ENCODE measurements around the gene GMDS.

GMDS gene

GRCh38 chr6:1971612-1972011 is 273.8 kb downstream of the GMDS start:
- DNase-seq: no peak

DNA sequence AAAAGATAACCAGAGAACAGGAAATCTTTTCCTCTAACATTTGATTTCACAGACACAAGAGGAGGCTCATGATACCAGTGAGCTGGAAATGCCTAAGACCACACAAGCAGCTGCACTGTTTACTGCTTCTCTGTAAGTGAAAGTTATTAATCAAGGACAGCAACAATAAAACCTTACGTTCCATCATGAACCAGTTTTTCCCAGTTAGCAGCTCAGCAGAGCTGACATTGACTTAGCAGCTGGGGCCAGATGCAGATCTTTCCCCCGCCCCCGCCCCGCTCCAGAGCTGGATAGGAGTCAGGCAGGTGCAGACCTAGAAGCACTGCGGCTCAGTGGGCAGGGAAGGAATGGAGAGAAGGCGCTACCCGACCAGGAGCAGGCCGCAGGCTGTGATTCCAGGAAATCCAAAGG is 275.2 kb downstream of the GMDS start:
- peak; percentile 37 for DNase-seq

DNA sequence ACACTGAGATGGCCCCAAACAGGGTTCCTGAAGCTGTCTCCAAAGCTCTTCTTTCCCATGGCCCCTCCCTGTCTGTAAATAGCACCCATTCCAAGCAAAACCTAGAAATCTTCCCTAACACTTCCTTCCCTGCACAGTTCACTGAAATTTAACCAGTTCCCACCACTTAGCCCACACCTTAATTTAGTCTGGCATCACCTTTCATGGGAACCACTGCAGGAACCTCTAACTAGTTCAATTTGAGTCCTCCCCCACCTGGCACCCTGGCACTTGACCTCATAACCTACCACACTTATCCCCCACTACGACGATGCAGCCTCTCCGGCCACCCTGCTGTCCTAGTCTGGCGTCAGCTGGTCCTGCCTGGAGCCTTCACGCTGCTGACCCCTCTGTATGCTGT is 278.7 kb downstream of the GMDS start:
- no peak for DNase-seq

- no peak for DNase-seq
Observed at GRCh38 chr6:1965596-1966224, 279.7 kb downstream of the GMDS start.

DNA sequence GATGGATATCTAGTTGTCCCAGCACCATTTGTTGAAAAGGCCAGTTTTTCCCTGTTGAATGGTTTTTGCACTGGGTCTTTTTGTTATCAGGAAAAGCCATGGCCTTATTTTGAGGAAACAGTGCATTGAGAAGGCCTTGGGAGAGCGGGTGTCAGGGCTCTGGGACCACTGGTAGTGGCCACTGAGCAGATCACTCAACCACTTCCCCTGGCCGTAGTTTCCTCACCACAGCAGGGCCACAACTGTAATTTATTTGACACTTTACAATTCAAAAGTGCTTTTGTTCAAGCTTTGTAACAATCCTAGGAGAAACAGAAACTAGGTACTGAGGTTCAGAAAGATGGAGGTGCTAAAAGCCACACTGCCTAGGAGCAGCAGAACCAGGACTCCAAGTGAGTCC is 281.8 kb downstream of the GMDS start:
- peak; percentile 19 for DNase-seq

GRCh38 chr6:1962201-1962600 is 283.2 kb downstream of the GMDS start:
- DNase-seq: no peak

DNA sequence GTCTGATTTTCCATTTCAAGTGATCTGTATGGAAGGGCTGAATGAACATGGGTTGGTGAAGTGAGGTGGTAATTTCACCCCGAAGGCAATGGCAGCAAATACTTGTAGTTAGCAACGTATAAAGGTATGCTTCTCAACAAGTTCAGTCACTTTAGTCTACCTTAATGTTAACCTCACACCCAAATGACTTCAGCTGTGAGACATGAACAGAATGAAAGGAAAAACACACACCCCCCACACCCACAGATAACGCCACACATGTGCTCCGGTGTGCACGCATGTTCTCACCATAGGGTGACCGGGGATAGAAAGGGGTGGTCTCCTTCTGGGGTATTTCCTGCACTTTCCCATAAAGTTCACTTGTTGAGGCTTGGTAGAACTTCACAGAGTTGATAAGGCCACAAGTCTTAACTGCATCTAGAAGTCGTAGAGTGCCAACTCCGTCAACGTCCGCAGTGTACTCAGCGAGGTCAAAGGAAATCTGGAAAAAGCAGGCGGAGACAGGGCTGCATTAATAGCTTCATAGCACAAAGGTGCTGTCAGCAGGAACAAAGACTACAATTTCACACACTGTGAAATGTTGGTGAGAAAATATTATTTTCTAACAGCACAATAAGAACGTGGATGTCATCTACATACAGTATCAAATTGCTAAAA is 284.8 kb downstream of the GMDS start:
- DNase-seq: no peak

DNA sequence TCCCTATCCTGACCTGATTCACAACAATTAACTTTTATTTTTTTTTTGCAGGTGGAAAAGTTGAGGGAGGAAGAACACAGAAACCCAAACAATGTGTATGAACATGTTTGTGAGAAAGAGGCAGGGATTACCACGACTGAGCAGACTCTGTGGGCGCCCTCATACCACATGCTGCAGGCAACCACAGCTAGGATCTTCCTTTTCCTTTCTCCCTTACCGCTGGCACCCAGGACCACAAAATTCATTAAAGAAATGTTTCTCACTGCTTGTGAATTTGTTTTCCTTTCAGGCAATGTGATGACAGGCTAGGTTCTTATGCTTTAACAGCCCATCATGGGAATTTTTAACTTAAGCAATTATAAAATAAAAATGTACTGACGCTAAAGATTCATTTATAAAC is 287.1 kb downstream of the GMDS start:
- DNase-seq: peak; percentile 21

- no peak for DNase-seq
Observed at GRCh38 chr6:1957746-1958145, 287.7 kb downstream of the GMDS start.

DNA sequence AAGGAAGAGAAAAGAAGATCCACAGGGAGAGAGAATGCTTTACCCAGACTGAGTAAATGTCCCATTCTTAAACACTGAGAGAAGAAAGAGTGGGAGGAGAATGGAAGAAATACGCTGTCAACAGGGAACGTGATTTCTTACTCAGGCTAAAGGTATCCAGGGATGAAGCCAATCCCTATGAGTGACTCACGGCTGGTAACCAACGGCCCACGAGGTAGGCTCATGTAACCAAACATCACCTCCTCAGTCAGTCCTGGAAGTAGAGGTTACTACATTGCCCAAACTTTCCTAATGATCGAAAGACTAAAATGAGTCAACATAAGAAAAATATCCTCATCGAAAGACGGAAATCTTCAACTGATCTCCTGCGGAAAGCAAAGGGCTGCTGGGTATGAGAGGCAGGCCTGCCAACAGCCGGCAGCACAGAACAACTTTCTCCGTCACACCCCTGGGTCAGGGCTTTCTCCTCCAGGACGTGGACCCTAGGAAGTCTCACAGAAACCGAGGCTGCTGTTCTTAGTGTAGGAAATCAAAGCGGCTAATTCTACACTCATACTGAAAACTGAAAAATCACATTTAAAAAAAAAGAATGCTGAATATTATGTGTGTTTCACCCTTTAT is 292.6 kb downstream of the GMDS start:
- DNase-seq: no peak

- no peak for DNase-seq
Observed at GRCh38 chr6:1950631-1951030, 294.8 kb downstream of the GMDS start.

GRCh38 chr6:1949538-1949937 is 295.9 kb downstream of the GMDS start:
- no peak for DNase-seq

GRCh38 chr6:1947922-1948321 is 297.5 kb downstream of the GMDS start:
- DNase-seq: no peak

DNA sequence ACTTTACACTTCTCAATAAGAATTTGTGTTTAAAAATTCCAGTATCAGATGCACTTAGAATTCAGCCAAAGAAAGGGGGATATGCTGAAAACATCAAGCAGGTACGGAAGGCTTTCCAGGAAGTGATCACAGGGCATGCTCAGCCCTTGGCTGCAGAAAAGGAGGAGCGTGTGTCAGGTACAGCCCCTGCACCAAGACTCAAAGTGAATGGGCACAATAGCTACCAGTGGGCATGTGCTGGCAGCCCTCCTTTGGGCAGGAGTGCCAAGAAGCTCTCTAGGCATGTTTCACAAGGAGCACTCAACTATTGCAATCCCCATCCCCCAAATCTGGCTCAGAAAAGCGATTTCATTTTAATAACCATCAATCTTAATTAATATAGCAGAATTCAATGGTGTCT is 298.8 kb downstream of the GMDS start:
- DNase-seq: no peak

DNA sequence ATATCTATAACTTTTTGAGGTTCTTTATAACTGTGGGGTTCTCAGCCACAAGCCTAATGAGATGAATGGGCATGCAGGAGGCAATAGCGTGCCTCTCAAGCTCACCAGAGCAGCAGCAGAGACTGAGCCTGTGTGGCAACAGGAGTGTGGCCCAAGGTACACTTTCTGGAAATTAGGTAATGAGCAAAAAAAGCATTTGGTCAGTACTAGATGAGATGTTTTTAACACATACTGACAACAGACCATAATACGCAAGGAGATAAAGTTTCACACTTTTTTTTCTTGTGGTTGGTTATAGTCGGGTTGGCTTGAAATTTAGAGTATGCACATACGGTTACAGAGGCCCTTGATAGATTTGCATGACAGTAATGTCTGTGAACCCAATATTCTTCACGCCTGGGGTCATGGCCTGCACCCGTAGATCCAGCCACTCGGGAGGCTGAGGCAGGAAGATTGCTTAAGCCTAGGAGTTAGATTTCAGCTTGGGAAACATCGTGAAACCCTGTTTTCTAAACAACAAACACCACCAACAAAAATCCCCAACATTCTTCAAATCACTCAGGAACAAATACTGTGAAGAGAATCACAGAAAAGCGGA is 300.1 kb downstream of the GMDS start:
- DNase-seq: no peak

DNA sequence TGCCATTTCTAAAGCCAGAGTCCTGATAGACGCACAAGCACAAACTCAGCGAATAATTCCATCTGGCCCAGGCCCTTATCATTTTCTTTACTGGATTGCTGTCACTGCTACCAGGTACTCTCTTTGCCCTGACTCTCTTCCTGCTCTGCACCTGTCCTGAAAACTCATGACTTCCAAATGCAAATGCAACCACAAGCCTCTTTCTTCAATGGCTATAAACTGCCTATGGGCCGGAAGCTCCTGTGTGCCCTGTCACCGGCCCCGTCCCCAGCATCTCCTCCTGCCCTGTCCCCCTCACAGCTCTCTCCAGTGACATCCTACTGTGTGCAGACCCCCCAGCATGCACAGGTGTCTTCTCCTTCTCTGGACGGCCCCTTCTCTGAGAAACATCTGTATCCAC is 302.6 kb downstream of the GMDS start:
- no peak for DNase-seq

- no peak for DNase-seq
Observed at GRCh38 chr6:1941534-1941933, 303.9 kb downstream of the GMDS start.

DNA sequence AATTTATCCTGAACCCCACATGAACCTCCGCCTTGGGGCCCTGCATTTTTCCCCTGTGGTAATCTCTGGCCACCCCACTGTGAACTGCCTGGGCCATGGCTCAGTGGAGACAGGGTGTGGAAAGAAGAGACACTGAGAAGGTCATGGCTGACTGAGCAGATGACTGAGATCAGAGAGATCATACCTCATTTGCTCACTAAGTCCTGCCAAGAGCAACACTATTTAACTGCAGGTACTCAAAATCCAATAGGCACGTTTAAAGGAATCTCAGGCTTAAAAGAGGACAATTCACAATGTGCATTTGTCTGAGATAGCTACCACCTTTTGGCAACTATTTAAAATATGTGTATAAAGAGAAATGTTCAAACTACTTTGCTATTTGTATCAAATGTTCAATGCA is 305.0 kb downstream of the GMDS start:
- DNase-seq: no peak

- DNase-seq: no peak
Observed at GRCh38 chr6:1933292-1933691, 312.1 kb downstream of the GMDS start.

DNA sequence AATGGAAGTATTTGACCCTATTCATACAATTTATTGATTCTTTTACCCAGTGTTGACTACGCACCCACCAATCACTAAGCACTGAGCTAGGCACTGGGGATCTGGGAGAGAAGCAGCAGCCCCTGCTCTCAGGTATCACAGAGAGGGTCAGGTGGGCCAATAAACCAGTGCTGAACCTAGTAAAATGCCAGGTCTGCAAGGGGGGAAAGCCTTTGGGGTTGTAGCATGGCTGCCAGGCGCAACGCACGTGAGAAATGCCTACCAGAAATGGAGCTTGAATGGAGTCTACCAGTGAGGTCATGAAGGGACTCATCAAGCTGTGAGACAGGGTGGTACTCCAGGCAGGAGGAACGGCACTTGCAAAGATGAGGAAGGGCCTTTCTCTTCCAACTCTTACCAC is 313.6 kb downstream of the GMDS start:
- no peak for DNase-seq

DNA sequence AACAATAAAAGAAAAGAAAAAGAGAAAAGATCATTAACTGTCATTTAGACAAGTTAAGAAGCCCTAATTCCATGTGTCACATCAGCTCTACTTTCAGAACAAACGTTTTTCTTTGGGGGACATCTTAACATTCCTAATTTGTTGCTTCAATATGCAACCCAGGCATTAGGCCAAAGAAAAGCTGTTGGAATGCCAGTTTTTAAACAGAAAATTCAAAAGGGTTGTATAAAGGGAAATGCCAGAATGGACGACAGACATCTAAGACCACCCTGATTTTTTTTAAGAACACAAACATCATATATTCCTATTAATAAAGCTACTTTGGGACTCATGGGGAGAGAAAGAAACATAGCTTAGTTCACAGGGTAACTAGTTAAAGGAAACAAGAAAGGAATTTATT is 315.0 kb downstream of the GMDS start:
- DNase-seq: no peak

GRCh38 chr6:1929931-1930330 is 315.5 kb downstream of the GMDS start:
- no peak for DNase-seq

GRCh38 chr6:1925743-1926430 is 319.5 kb downstream of the GMDS start:
- no peak for DNase-seq

- DNase-seq: no peak
Observed at GRCh38 chr6:1923449-1923848, 322.0 kb downstream of the GMDS start.

Data from GDM1 (cell line).